NCI-H2107 treated with DMSO at 0.1 percent for 48 hours (cell line): ENCODE data around the gene CYB5R2.

Experiments
- DNase-seq: peaks from one replicate; lab custom pipeline; 2025; ENCODE audit not compliant: unreplicated experiment; lab: John Stamatoyannopoulos, UW

CYB5R2 gene

GRCh38 chr11:7672960-7673723 is at the start of gene CYB5R2:
CYB5R2 (minus strand) TSS chr11:7673500; CDS start chr11:7672825, 675 bp downstream.
- no peak for DNase-seq

- no peak for DNase-seq
Observed at GRCh38 chr11:7714786-7715185, 41.5 kb upstream of the CYB5R2 start.

- no peak for DNase-seq
Observed at GRCh38 chr11:7706377-7706776, 33.1 kb upstream of the CYB5R2 start, which contains the start of gene OVCH2. OVCH2 (minus strand) TSS chr11:7706477; CDS start chr11:7706394, 83 bp downstream.

- DNase-seq = no peak
Observed at GRCh38 chr11:7703740-7704139, 30.4 kb upstream of the CYB5R2 start.

- DNase-seq = no peak
Observed at GRCh38 chr11:7696424-7696823, 23.1 kb upstream of the CYB5R2 start.

GRCh38 chr11:7694235-7694634 is 20.9 kb upstream of the CYB5R2 start:
- no peak for DNase-seq

GRCh38 chr11:7692426-7692825 is 19.1 kb upstream of the CYB5R2 start:
- DNase-seq = no peak

GRCh38 chr11:7691759-7692350 is 18.6 kb upstream of the CYB5R2 start:
- DNase-seq = no peak

GRCh38 chr11:7690648-7691047 is 17.3 kb upstream of the CYB5R2 start:
- DNase-seq = no peak

- no peak for DNase-seq
Observed at GRCh38 chr11:7689239-7689638, 15.9 kb upstream of the CYB5R2 start.

- no peak for DNase-seq
Observed at GRCh38 chr11:7688238-7688826, 15.0 kb upstream of the CYB5R2 start.

GRCh38 chr11:7687386-7687785 is 14.1 kb upstream of the CYB5R2 start:
- no peak for DNase-seq

- no peak for DNase-seq
Observed at GRCh38 chr11:7686761-7687160, 13.5 kb upstream of the CYB5R2 start.

GRCh38 chr11:7683571-7683970 is 10.3 kb upstream of the CYB5R2 start:
- no peak for DNase-seq

GRCh38 chr11:7677796-7678201 is 4.5 kb upstream of the CYB5R2 start:
- DNase-seq = no peak

- no peak for DNase-seq
Observed at GRCh38 chr11:7677071-7677470, 3.8 kb upstream of the CYB5R2 start.

- DNase-seq = no peak
Observed at GRCh38 chr11:7675631-7676030, 2.3 kb upstream of the CYB5R2 start.

- DNase-seq = no peak
Observed at GRCh38 chr11:7673724-7674434, 579 bp upstream of the CYB5R2 start.

- DNase-seq = no peak
Observed at GRCh38 chr11:7672276-7672959, 882 bp downstream of the CYB5R2 start.

GRCh38 chr11:7671347-7672215 is 1.7 kb downstream of the CYB5R2 start:
- no peak for DNase-seq
